OCI-LY3 (cell line): ENCODE measurements around the gene BRK1.

Experiments
- EZH2phosphoT487 ChIP-seq: fragments of 200-600 bp; shearing (Covaris generic); IDR thresholded peaks from 2 replicates; pipeline ENCODE4 v1.6.1; 2018; ENCODE audit warnings: antibody characterized with exemption, mixed run types, low read depth
- TF ChIP-seq, protein P1 (sequence below): fragments of 200-600, 300-600 bp; sonication (generic); IDR thresholded peaks from 2 replicates; pipeline ENCODE4 v1.5.1; 2014; ENCODE audit warnings: antibody characterized with exemption, low read length, low read depth

DNA sequence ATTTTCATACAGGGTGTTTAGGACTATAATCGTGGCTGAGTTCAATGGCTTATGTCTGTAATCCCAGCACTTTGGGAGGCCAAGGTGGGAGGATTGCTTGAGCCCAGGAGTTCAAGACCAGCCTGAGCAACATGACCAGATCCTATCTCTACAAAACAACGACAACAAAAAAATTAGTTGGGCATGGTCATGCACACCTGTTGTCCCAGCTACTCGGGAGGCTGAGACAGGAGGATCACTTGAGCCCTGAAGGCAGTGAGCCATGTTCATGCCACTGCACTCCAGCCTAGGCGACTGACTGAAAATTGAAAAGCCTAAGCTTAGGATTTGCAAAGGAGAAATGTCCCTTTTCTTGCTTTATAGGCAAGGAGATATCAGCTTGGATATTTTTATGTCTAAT lies 1.5 kb downstream of the BRK1 start:
- TF ChIP-seq, protein P1, sequence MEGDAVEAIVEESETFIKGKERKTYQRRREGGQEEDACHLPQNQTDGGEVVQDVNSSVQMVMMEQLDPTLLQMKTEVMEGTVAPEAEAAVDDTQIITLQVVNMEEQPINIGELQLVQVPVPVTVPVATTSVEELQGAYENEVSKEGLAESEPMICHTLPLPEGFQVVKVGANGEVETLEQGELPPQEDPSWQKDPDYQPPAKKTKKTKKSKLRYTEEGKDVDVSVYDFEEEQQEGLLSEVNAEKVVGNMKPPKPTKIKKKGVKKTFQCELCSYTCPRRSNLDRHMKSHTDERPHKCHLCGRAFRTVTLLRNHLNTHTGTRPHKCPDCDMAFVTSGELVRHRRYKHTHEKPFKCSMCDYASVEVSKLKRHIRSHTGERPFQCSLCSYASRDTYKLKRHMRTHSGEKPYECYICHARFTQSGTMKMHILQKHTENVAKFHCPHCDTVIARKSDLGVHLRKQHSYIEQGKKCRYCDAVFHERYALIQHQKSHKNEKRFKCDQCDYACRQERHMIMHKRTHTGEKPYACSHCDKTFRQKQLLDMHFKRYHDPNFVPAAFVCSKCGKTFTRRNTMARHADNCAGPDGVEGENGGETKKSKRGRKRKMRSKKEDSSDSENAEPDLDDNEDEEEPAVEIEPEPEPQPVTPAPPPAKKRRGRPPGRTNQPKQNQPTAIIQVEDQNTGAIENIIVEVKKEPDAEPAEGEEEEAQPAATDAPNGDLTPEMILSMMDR, result no peak
- no peak for TF ChIP-seq EZH2phosphoT487
